GM12873 (cell line): ENCODE results near the gene GRIA1.

Experiments
- TF ChIP-seq, protein P1 (sequence below): IDR thresholded peaks from 2 replicates; pipeline ENCODE4 v1.5.1; 2012; ENCODE audit warnings: low read depth, mild to moderate bottlenecking, moderate library complexity, low read length, control low read depth; ENCODE audit not compliant: insufficient read depth; ENCODE audit errors: missing control alignments

The GRIA1 gene

DNA sequence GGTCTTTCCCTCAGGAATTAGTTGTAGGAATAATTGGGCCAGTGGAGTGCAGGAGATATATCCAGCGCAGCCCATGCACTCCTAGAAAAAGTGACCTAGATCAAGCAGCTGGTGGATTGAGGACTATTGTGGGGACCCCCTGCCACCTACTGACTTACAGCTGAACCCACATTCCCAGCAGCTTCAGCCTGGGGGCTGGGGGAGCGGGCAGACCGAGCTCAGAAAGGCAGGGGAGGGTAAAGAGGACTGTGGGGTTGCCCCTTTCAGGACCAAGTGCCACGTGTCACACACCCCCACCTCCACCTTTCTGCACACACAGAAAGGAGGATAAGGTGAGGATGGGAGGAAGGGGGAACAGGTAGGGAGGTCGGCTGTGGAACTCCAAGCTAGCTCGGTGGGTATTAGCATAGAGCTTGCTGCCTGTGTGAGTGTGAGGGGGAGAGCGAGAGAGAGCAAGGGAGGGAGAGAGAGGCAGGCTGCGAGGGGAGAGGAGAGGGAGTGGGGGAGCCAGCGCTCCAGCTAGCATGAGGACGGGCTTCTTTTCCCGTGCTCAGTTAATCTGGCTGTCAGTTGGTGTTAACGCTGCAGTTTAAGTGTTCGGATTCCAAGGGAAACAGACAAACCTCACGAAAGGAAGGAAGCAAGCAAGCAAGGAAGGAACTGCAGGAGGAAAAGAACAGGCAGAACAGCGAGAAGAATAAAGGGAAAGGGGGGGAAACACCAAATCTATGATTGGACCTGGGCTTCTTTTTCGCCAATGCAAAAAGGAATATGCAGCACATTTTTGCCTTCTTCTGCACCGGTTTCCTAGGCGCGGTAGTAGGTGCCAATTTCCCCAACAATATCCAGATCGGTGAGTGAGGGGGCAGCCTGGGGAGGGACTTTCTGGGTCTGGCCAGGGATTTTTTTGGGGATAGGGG lies at the start of gene GRIA1:
Gene GRIA1 (plus strand): TSS at position 553 of the 920 bp plus-strand sequence.
- TF ChIP-seq, protein P1, sequence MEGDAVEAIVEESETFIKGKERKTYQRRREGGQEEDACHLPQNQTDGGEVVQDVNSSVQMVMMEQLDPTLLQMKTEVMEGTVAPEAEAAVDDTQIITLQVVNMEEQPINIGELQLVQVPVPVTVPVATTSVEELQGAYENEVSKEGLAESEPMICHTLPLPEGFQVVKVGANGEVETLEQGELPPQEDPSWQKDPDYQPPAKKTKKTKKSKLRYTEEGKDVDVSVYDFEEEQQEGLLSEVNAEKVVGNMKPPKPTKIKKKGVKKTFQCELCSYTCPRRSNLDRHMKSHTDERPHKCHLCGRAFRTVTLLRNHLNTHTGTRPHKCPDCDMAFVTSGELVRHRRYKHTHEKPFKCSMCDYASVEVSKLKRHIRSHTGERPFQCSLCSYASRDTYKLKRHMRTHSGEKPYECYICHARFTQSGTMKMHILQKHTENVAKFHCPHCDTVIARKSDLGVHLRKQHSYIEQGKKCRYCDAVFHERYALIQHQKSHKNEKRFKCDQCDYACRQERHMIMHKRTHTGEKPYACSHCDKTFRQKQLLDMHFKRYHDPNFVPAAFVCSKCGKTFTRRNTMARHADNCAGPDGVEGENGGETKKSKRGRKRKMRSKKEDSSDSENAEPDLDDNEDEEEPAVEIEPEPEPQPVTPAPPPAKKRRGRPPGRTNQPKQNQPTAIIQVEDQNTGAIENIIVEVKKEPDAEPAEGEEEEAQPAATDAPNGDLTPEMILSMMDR: no peak

DNA sequence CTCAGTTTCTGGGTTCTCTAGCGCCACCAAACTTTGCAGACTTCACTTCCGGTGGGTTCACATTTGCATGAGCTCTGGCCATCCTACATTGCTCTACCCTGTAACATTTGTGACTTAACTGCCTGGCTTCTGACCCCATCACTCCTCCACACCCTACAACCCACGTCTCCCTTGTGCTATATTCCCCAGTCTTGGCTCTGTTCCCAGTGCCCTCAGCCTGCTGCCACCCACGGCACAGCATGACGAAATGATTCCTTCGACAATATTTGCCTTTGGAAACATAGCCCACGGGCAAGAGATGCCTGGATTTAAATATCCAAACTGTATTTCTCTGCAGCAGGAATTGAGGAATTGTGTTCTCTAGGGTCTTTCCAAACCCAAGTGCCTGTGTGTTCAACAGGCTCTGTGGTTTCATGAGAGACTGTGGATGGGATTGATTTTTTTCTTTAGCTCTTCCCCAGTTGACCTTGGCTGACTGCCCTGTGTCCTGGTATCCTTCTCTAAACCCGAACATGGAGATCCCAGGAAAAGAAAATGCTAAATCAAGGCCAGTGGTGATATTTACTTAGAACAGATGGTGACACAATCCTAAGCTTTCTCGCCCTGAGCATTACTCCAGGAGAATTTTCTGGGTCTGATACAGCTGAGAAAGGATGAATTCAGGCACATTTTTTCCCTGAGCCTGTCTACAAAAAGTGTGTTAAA lies 44.4 kb upstream of the GRIA1 start:
- TF ChIP-seq, protein P1: no peak

DNA sequence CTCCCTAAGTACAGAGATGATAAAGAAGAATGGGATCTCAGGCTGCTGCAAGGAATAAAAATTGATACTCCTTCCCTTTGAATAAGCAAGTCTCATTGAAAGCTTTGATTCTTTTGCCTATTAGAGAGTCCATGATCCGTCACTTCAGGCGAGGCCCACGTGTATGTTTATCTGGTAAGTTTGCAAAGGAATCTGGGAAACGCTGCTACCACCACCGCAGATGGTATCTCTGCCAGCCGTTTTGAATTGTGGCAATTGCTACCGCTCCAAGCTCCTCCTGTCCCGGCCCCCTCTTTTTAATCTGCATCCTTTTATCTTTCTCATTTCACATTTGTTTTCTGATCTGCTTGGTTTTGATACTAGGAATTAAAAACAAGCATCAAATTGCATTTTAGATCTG lies 42.9 kb upstream of the GRIA1 start:
- TF ChIP-seq, protein P1: no peak

DNA sequence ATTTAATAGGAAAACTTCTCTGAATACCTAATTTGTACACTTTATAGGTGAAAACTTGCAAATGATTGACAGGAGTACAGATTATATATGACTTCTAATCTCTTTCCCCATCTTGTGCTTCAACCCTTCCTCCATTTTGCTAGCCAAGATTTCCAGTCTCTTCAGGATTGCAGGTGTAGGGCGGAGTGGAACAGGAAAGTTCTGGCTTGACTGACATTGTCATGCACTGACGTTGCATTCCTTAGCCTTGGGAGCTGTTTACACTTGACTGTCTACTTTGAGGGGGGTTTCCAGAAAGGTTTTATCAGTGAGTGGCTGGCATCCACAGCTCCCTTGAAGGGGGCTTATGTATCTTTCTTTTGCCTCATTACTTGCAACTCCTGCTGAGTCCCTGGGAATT lies 34.1 kb upstream of the GRIA1 start:
- TF ChIP-seq, protein P1: no peak

DNA sequence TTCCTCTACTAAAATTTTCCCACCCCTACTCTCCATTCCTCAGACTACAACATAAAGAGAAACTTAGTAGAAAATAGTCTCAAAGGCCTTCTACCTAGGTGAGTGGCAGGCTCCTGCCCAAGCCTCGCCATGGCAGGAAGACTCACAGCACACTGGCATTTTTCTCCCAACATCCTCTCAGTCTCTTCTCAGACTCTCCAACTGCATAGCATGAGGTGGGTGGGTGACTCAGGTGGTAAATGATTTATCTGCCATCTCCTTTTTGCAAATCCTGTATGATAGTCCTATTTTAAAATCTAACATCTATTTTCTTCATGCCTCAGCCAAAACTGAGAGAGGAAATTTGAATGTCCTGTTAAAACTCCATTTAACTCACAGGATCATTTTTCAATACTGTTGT lies 33.5 kb upstream of the GRIA1 start:
- TF ChIP-seq, protein P1: no peak

DNA sequence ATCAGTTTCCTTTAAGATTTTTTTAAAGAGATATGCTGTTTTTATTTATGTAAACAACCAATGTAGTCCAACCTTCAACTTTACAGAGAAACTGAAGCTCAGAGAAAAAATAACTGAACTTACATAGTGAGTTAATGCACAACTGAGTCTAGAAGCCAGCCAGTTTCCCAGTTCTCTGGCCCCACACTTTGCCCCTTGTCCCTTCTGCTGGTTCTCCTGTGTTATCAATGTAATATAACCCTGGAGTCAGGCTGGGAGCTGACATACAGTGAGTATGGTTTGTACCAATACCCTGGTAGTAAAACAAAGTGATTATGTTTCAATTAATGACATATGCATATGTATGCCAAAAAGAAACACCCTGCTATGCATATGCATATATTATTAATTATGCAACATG lies 32.2 kb upstream of the GRIA1 start:
- TF ChIP-seq, protein P1: no peak

DNA sequence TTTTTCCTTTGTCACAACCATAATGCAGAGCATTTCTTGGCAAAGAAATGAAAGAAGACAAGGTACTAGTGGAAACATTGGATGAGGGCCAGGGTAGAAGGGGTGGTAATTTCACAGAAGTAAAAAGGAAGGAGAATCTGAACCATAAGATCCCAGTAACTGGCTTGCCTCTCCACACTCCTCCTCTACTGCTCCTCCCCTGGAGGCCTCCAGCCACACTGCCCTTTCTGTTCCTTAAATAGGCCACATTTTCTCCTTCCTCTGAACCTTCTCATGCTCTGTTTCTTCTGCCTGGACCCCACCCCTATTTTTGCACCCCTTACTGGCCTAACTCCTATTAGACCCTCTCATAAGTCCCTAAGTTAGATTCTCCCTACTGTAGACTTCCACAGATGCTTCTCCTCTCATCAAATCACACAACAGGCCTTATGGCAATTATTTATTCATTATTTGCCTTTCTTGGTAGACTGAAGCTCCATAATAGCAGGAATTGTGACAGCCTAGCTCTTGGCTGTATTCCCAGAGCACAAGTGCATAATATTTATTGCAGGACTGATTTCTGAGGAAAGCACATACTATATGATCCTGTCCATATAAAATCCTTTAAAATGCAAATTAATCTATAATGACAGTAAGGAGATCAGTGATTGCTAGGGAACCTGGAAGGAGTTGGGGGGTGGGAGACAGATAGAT lies 31.3 kb upstream of the GRIA1 start:
- TF ChIP-seq, protein P1: no peak
